Fibroblast of pulmonary artery (primary cell): ENCODE data around the gene MKNK2.
A peak's percentile ranks its signal among the peaks of the same experiment; 100 is the strongest.

Source experiments
- DNase-seq: peaks from one replicate; pipeline ENCODE4 v3.0.0-alpha.2; 2010; ENCODE audit warnings: low read depth
- H3K4me3 ChIP-seq: replicated peaks from 2 replicates; pipeline ENCODE4 v1.5.1; 2011; ENCODE audit warnings: low read depth, mild to moderate bottlenecking, control low read depth, low read length, moderate library complexity
- TF ChIP-seq, protein P1 (sequence below): IDR thresholded peaks from 2 replicates; pipeline ENCODE4 v1.5.1; 2011; ENCODE audit warnings: mild to moderate bottlenecking, control low read depth, low read length, inconsistent platforms; ENCODE audit errors: missing control alignments

Gene MKNK2

DNA sequence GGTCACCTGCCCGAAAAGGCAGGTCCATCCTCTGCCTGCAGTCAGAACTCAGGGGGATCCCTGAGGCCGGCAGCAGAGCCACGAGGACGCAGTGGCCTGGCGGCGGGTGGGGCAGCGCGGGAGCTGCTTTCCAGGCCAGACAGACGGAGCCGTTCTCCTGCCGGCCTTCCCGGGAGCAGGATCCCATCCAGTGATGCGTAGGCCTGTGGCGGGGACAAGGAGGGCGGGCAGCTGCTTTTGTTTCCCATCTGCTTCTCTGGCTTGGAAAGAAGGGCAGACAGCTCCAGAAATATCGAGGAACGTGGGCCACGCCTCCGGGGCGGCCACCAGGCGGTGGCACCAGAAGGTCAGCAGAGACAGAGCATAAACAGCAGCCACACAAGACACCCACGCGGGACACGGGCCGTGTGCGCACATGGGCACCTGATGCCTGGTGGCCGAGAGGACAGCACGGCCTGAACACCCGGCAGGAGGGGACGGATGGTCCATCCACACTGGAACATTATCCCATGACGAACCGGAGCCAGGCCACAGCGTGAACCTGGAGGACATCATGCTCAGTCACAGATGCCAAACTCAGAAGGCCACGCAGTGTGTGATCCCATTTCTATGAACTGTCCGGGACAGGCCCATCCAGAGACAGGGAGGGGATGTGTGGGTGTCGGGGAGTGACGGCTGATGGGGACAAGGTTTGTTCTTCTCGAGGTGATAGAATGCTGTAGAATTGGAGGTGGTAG lies 13.9 kb upstream of the MKNK2 start:
- H3K4me3 ChIP-seq: no peak overlapping the region

DNA sequence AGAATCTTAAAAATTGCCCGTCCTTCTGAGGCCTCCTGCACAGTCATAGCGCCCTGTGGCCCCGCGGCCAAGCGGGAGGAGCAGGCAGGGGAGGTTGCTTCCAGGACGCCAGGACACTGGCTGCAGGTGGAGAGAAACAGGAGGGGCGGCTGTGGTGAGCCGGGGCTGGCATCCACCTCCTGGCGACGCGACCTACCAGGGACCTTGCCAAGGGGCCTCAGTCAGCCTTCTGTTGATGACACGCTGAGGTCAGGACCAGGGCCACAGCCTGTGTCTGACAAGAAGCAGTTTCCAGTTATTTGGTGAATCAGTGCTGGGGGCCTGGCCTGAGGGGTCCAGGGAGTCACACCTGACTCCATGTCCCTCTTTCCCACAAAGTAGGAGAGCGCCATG lies 13.3 kb upstream of the MKNK2 start:
- TF ChIP-seq, protein P1, sequence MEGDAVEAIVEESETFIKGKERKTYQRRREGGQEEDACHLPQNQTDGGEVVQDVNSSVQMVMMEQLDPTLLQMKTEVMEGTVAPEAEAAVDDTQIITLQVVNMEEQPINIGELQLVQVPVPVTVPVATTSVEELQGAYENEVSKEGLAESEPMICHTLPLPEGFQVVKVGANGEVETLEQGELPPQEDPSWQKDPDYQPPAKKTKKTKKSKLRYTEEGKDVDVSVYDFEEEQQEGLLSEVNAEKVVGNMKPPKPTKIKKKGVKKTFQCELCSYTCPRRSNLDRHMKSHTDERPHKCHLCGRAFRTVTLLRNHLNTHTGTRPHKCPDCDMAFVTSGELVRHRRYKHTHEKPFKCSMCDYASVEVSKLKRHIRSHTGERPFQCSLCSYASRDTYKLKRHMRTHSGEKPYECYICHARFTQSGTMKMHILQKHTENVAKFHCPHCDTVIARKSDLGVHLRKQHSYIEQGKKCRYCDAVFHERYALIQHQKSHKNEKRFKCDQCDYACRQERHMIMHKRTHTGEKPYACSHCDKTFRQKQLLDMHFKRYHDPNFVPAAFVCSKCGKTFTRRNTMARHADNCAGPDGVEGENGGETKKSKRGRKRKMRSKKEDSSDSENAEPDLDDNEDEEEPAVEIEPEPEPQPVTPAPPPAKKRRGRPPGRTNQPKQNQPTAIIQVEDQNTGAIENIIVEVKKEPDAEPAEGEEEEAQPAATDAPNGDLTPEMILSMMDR: no peak
- no peak overlapping the region for H3K4me3 ChIP-seq
- no peak for DNase-seq

More for the DNA sequence above, 13.9 kb upstream of the MKNK2 start:
- no peak for DNase-seq
- TF ChIP-seq, protein P1: no peak

DNA sequence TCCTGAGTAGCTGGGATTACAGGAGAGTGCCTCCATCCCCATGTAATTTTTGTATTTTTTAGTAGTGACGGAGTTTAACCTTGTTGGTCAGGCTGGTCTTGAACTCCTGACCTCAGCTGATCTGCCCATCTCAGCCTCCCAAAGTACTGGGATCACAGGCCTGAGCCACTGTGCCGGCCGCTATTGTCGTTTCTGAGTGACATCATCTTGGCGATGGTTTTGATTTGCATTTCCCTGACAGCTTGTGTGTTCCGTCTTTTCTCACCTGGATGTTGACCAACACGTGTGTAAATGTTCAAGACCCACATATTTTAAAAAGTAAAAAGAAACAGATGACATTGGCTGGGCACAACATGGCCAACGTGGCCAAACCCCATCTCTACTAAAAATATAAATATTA lies 12.8 kb upstream of the MKNK2 start:
- TF ChIP-seq, protein P1: no peak
- no peak overlapping the region for H3K4me3 ChIP-seq
- DNase-seq: no peak

DNA sequence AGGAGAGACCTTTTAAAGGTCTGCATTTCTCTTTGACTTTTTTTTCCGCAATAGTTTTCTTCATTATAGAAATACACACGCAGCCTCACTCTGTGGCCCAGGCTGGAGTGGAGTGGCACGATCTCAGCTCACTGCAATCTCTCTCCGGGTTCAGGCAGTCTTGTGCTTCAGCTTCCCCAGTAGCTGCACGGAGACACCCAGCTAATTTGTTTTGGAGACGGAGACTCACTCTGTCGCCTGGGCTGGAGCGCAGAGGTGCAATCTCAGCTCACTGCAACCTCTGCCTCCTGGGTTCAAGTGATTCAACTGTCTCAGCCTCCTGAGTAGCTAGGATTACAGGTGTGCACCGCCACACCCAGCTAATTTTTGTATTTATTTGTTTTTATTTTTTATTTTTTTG lies 11.7 kb upstream of the MKNK2 start:
- DNase-seq: no peak
- TF ChIP-seq, protein P1: no peak
- H3K4me3 ChIP-seq: no peak overlapping the region

DNA sequence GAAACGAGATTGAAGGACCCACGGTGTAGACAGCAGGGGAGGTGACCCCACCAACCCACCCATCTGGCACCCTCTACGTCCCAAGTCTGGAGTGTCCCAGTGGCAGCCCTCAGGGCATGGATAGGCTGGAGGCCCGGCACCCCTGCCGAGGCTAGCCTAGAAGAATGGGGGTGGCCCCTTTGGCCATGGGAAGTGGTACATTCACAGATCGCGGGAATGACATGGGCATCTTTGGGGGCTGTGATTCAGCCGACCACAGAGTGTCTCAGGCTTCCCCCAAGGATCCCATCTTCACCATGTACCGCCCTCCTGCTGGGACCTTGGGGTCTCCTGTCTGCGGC lies 11.3 kb upstream of the MKNK2 start:
- TF ChIP-seq, protein P1: no peak
- no peak for DNase-seq
- H3K4me3 ChIP-seq: no peak overlapping the region

DNA sequence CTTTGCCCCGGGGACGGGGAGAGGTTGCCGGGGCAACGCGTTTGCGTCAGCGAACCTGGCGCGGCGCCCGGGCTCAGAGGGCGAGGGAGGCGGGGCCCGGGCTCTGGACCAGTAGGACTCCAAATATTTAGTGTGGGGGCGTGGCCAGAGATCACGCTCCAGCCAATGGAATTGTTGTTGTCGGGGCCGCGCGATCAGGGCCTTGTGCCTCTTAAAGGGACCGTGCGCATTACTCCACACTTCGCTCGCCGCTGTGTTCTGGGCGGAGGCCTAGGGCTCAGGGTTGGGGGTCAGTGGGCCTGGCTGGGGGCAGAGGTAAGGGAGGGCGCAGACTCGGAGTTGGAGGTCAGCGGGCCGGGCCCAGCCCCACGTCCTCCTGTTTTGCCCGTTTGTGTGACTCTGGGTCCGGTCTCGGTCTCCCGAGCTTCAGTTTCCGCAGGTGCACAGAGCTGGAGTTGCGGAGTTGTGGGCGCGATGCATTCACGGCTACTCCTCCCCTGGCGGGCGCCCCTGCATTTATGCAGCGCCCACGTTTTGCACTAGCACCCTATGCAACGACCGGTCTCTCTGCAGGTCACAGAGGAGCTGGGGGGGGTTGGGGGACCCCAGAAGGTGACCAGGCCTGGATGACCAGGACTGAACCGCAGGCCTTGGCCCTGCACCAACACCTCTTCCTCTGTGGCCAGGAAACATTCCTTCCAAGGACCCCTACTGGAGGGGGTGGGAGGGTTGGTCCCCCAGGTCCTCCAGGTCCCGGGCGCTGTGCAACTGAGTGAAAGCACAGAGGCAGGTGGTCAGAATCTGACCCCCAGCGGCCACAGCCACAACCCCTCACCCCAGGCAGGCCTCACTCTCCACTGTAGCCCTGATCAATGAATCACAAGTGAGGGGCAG lies 10.7 kb upstream of the MKNK2 start:
- TF ChIP-seq, protein P1: no peak
- peak overlapping the region; percentile 60 for H3K4me3 ChIP-seq

More for the DNA sequence above, 10.7 kb upstream of the MKNK2 start:
- DNase-seq: peak; percentile 98
